GM23248 (cell line): ENCODE data around the gene EXOC2. TPM values are rescaled to one million over a fixed set of nuclear protein-coding genes. Genes with fewer than 3 reads are reported as not detected.

ENCODE experiments used
- DNase-seq: peaks from one replicate; pipeline ENCODE4 v3.0.0-alpha.2; 2015
- H2AFZ ChIP-seq: fragments of 200-600 bp; sonication (generic); 2 replicates; pipeline ENCODE4 v1.6.1; 2016; ENCODE audit warnings: antibody characterized with exemption
- H3F3A ChIP-seq: fragments of 200-600 bp; sonication (generic); 2 replicates; pipeline ENCODE4 v1.6.1; 2016; ENCODE audit warnings: mild to moderate bottlenecking, antibody characterized with exemption, mixed run types; ENCODE audit not compliant: insufficient read depth
- H3K27ac ChIP-seq: fragments of 200-600 bp; sonication (generic); 2 replicates; pipeline ENCODE4 v1.5.1; 2016; ENCODE audit warnings: mild to moderate bottlenecking
- H3K27me3 ChIP-seq: fragments of 200-600 bp; sonication (generic); replicated peaks from 2 replicates; pipeline ENCODE4 v1.6.1; 2016; ENCODE audit warnings: mild to moderate bottlenecking; ENCODE audit not compliant: insufficient read depth
- H3K36me3 ChIP-seq: fragments of 200-600 bp; sonication (generic); 2 replicates; pipeline ENCODE4 v1.6.1; 2016; ENCODE audit warnings: low read depth, mild to moderate bottlenecking
- H3K4me1 ChIP-seq: fragments of 200-600 bp; sonication (generic); 2 replicates; pipeline ENCODE4 v1.6.1; 2016; ENCODE audit warnings: mild to moderate bottlenecking; ENCODE audit not compliant: insufficient read depth
- H3K4me2 ChIP-seq: fragments of 200-600 bp; sonication (generic); one replicate; pipeline ENCODE4 v1.6.1; 2016; ENCODE audit warnings: mild to moderate bottlenecking; ENCODE audit not compliant: unreplicated experiment
- H3K4me3 ChIP-seq: fragments of 200-600 bp; sonication (generic); 2 replicates; pipeline ENCODE4 v1.5.1; 2016; ENCODE audit warnings: mild to moderate bottlenecking
- H3K79me2 ChIP-seq: fragments of 200-600 bp; sonication (generic); 2 replicates; pipeline ENCODE4 v1.6.1; 2016; ENCODE audit warnings: mild to moderate bottlenecking; ENCODE audit not compliant: insufficient read depth
- H3K9ac ChIP-seq: fragments of 200-600 bp; sonication (generic); 2 replicates; pipeline ENCODE4 v1.6.1; 2016; ENCODE audit warnings: mild to moderate bottlenecking
- H3K9me2 ChIP-seq: fragments of 200-600 bp; sonication (generic); 2 replicates; pipeline ENCODE4 v1.6.1; 2016; ENCODE audit warnings: mixed run types, mild to moderate bottlenecking, moderate library complexity; ENCODE audit not compliant: insufficient read depth
- H3K9me3 ChIP-seq: fragments of 200-600 bp; sonication (generic); one replicate; pipeline ENCODE4 v1.6.1; 2017; ENCODE audit warnings: low read depth
- H4K20me1 ChIP-seq: fragments of 200-600 bp; sonication (generic); 2 replicates; pipeline ENCODE4 v1.6.0; 2016; ENCODE audit not compliant: insufficient read depth
- EZH2 ChIP-seq: fragments of 200-600 bp; sonication (generic); IDR thresholded peaks from 2 replicates; pipeline ENCODE4 v1.6.1; 2018; ENCODE audit warnings: antibody characterized with exemption, mild to moderate bottlenecking; ENCODE audit not compliant: insufficient read depth, poor library complexity, severe bottlenecking
- EZH2phosphoT487 ChIP-seq: fragments of 200-600 bp; sonication (generic); IDR thresholded peaks from 2 replicates; pipeline ENCODE4 v1.6.1; 2018; ENCODE audit warnings: antibody characterized with exemption, moderate library complexity, mild to moderate bottlenecking, low read depth; ENCODE audit not compliant: insufficient read depth
- WGBS, 2 experiments: methylation state at CpG; one replicate each; pipeline ENCODE4 v1.1.6; 2015 to 2017; ENCODE audit warnings: low lambda C conversion rate in 2 of 2, low coverage in 1 of 2; ENCODE audit errors: missing lambda C conversion rate in 2 of 2; 5-methylcytosine and 5-hydroxymethylcytosine counted together
- in situ Hi-C: fragments of 300-500 bp; cut with MboI; formaldehyde crosslinking; loops from 2 replicates; pipeline ENCODE4 v1.15.0; 2020
- polyA plus RNA-seq: library from polyadenylated mRNA; unstranded; fragments of >200 nt; fragmentation: Nextera tagmentation; extraction: Ambion mirVana; gene quantifications from 2 replicates; pipeline ENCODE4 v1.2.1, GENCODE V29; 2016
- total RNA-seq: library from RNA; depleted of rRNA; stranded (reverse); fragments of >200 nt; shearing (Covaris generic); gene quantifications from 2 replicates; pipeline ENCODE4 v1.2.3, GENCODE V29; 2014

Gene EXOC2
- total and polyA plus RNA-seq, 2 experiments from 2014 or later = 17.5 to 32.9 TPM

GRCh38 chr6:659716-660581, 33.0 kb downstream of the EXOC2 start:
- Histone ChIP-seq H3F3A (no peaks in the 10 kb centered on the region), H3K9me2 (no peaks in the 10 kb centered on the region), H3K79me2 (peaks cover 84% of the 10 kb centered on the region), H3K4me2 (no peak overlapping the region), H2AFZ (no peak overlapping the region), H3K4me1 (0 out of 2 replicates have a peak, but pooled peaks cover 7% of the 10 kb centered on the region), H4K20me1 (no peaks in the 10 kb centered on the region; the same call in 1 of the 2 replicates), H3K4me3 (no peak overlapping the region), H3K36me3 (no peaks in the 10 kb centered on the region), H3K9ac (no peak overlapping the region), H3K27ac (no peak overlapping the region), H3K27me3 (no peaks in the 10 kb centered on the region), H3K9me3 (no peaks in the 10 kb centered on the region)
- no peak for DNase-seq
- in situ Hi-C loops = no loop called here
- no peak for TF ChIP-seq EZH2
- no peak for TF ChIP-seq EZH2phosphoT487
- WGBS, 2 experiments = 80 to 93% methylated on average over 8 to 13 of the region's 13 CpGs

GRCh38 chr6:658244-658643, 34.7 kb downstream of the EXOC2 start:
- no peaks in the 10 kb centered on the region for H3K9me3 ChIP-seq
- no peaks in the 10 kb centered on the region; the same call in 1 of the 2 replicates for H4K20me1 ChIP-seq
- no peak overlapping the region for H3K4me3 ChIP-seq
- TF ChIP-seq EZH2phosphoT487 (no peak), EZH2 (no peak)
- no peaks in the 10 kb centered on the region for H3K36me3 ChIP-seq
- H3K9me2 ChIP-seq = no peaks in the 10 kb centered on the region; the same call in 1 of the 2 replicates
- peaks cover 74% of the 10 kb centered on the region for H3K79me2 ChIP-seq
- no peaks in the 10 kb centered on the region for H3F3A ChIP-seq
- no peaks in the 10 kb centered on the region for H3K27me3 ChIP-seq
- no peak overlapping the region for H2AFZ ChIP-seq
- H3K4me2 ChIP-seq = peak overlapping the region; percentile 21
- H3K9ac ChIP-seq = no peak overlapping the region
- in situ Hi-C loops = no loop called here
- peak; percentile 35 for DNase-seq
- no peak overlapping the region for H3K27ac ChIP-seq
- H3K4me1 ChIP-seq = 0 out of 2 replicates have a peak, but pooled peaks cover 7% of the 10 kb centered on the region
- 62 to 68% methylated on average over 2 of the region's 2 CpGs for WGBS, 2 experiments

GRCh38 chr6:657743-658142, 35.2 kb downstream of the EXOC2 start:
- 0 out of 2 replicates have a peak, but pooled peaks cover 7% of the 10 kb centered on the region for H3K4me1 ChIP-seq
- H3K27me3 ChIP-seq = no peaks in the 10 kb centered on the region
- in situ Hi-C loops = no loop called here
- TF ChIP-seq EZH2 = no peak
- TF ChIP-seq EZH2phosphoT487 = no peak
- no peaks in the 10 kb centered on the region for H3K36me3 ChIP-seq
- no peak overlapping the region for H3K4me2 ChIP-seq
- no peak overlapping the region for H3K4me3 ChIP-seq
- no peaks in the 10 kb centered on the region; the same call in 1 of the 2 replicates for H3K9me2 ChIP-seq
- no peaks in the 10 kb centered on the region; the same call in 1 of the 2 replicates for H4K20me1 ChIP-seq
- no peaks in the 10 kb centered on the region for H3K9me3 ChIP-seq
- H3K9ac ChIP-seq = no peak overlapping the region
- DNase-seq = no peak
- H2AFZ ChIP-seq = no peak overlapping the region
- no peaks in the 10 kb centered on the region for H3F3A ChIP-seq
- H3K27ac ChIP-seq = no peak overlapping the region
- peaks cover 69% of the 10 kb centered on the region for H3K79me2 ChIP-seq
- 100% methylated on average over 1 of the region's 1 CpG for WGBS, 2 experiments

DNA sequence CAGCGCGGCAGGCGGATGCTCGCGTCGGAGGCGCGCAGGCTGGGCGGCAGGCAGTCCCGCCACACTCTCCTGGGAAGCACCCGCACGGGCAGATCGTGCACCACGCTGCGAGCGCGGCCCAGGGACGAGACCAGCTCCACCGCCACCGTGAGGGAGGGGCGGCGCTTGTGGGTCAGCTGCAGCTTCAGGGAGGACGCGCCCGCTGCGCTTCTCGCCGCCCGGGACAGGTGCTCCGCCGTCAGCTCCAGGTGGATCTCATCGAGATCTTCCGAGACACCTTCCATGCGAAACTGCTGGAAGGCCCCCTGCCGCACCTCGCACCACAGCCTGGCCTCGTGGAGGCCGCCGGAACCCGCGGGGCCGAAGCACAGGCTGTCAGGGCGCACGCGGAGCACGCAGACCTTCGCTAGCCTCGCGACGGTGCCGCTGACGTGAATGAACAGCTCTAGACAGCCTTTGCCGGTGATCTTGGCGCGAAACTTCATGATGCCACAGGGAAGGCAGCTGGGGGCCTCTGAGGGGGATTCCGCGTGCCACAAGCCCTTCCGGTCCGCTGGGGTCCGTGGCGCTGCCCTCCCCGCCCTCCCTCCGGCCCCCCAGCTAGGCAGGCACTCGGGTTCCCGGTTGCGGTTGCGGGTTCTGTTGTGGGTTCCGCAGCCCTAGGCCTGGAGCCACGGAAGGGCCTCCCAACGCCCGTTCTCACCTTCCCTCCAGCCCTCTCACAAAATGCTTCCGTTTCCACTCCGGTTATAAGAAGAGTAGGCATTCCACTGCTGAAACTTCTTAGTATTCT, 36.3 kb downstream of the EXOC2 start, which contains the start of gene HUS1B:
TSS of gene HUS1B (minus strand) at position 641 of the 793 bp plus-strand sequence. CDS start at position 485, 156 bp downstream.
- H3K4me2 ChIP-seq = no peak within 1 kb of the TSS
- no peak for DNase-seq
- no peak for TF ChIP-seq EZH2
- TF ChIP-seq EZH2phosphoT487 = no peak
- H3K4me3 ChIP-seq = no peak within 1 kb of the TSS
- no peaks in the 10 kb centered on the region for H3K27me3 ChIP-seq
- no peaks in the 10 kb centered on the region for H3K36me3 ChIP-seq
- 96 to 97% methylated on average over 58 to 73 of the region's 73 CpGs for WGBS, 2 experiments
- peaks cover 59% of the 10 kb centered on the region for H3K79me2 ChIP-seq
- no peaks in the 10 kb centered on the region for H3F3A ChIP-seq
- H3K9me2 ChIP-seq = no peaks in the 10 kb centered on the region; the same call in 1 of the 2 replicates
- no peak within 1 kb of the TSS for H3K9ac ChIP-seq
- in situ Hi-C loops = no loop called here
- H3K9me3 ChIP-seq = no peaks in the 10 kb centered on the region
- 0 out of 2 replicates have a peak, but pooled peaks cover 7% of the 10 kb centered on the region for H3K4me1 ChIP-seq
- no peak within 1 kb of the TSS for H2AFZ ChIP-seq
- no peak within 1 kb of the TSS for H3K27ac ChIP-seq
- no peaks in the 10 kb centered on the region; the same call in 1 of the 2 replicates for H4K20me1 ChIP-seq
